Panc1 (cell line): ENCODE results near the gene LIMS4. TPM values are rescaled to one million over a fixed set of nuclear protein-coding genes. Genes with fewer than 3 reads are reported as not detected.
"Not testable (repeated sequence)": the region's sequence is repeated elsewhere in the genome, so short reads cannot be mapped to it uniquely, and the experiment has no call there.

Source experiments
- ATAC-seq: fragments of 200-7000 bp; cut with Tn5 transposase; 2 replicates; pipeline ENCODE4 v1.9.1; 2020; ENCODE audit warnings: mild to moderate bottlenecking, moderate library complexity
- BruUV-seq: library from RNA; stranded (reverse); fragments of 400-500 nt; replicated peaks from 2 replicates; lab custom pipeline; 2021; lab: Mats Ljungman, UMichigan
- CTCF ChIA-PET: fragments of 300-600 bp; sonication (Branson Sonifier 250); formaldehyde crosslinking; loops from one replicate; lab custom pipeline; 2022; ENCODE audit warnings: antibody characterized with exemption; lab: Charles Lee
- POLR2A ChIA-PET: fragments of 300-600 bp; sonication (Branson Sonifier 250); formaldehyde crosslinking; loops from one replicate; lab custom pipeline; 2022; ENCODE audit warnings: antibody characterized with exemption; lab: Charles Lee
- DNase-seq: peaks from one replicate; pipeline ENCODE4 v3.0.0-alpha.2; 2010; ENCODE audit warnings: low read depth, low spot score
- H3K27ac ChIP-seq: 2 replicates; pipeline ENCODE4 v1.5.1; 2011; ENCODE audit warnings: mild to moderate bottlenecking, low read length, inconsistent platforms
- H3K27me3 ChIP-seq: fragments of 200-500 bp; sonication (Bioruptor generic); 2 replicates; pipeline ENCODE4 v1.6.0; 2014; ENCODE audit warnings: low read length, inconsistent platforms; ENCODE audit not compliant: control insufficient read depth, insufficient read depth
- H3K36me3 ChIP-seq: fragments of 200-500 bp; sonication (Bioruptor generic); 2 replicates; pipeline ENCODE4 v1.5.1; 2014; ENCODE audit warnings: inconsistent platforms, mild to moderate bottlenecking, low read length, moderate library complexity; ENCODE audit not compliant: control insufficient read depth, insufficient read depth
- H3K4me1 ChIP-seq: 2 replicates; pipeline ENCODE4 v1.5.1; 2011; ENCODE audit warnings: inconsistent platforms, mild to moderate bottlenecking, low read length, moderate library complexity; ENCODE audit not compliant: control insufficient read depth, insufficient read depth
- H3K4me3 ChIP-seq, 2 experiments: 2 replicates each; pipeline ENCODE4 v1.5.1; 2011 to 2012; ENCODE audit warnings: low read depth in 2 of 2, low read length in 2 of 2, mild to moderate bottlenecking in 2 of 2, inconsistent platforms in 1 of 2, moderate library complexity in 1 of 2
- H3K9me3 ChIP-seq: fragments of 200-500 bp; sonication (Bioruptor generic); 2 replicates; pipeline ENCODE4 v1.5.1; 2014; ENCODE audit warnings: low read depth, mild to moderate bottlenecking, inconsistent platforms, low read length, moderate library complexity; ENCODE audit not compliant: control insufficient read depth, insufficient read depth
- in situ Hi-C: cut with HindIII; loops from 2 replicates; pipeline ENCODE4 v1.10.0; 2016; ENCODE audit warnings: low sequenced_read_pairs, low pct_unique_long_range_greater_than_20kb
- intact Hi-C: fragments of 100-400 bp; cut with micrococcal nuclease; formaldehyde crosslinking; loops from one replicate; pipeline ENCODE4 v1.10.0; 2022; ENCODE audit not compliant: unreplicated experiment
- total RNA-seq: library from RNA; stranded (reverse); gene quantifications from one replicate; pipeline ENCODE4 v1.2.1, GENCODE V29; 2021; ENCODE audit not compliant: unreplicated experiment

LIMS4 gene
- total RNA-seq, 1 experiment from 2014 or later = 0.51 TPM

DNA sequence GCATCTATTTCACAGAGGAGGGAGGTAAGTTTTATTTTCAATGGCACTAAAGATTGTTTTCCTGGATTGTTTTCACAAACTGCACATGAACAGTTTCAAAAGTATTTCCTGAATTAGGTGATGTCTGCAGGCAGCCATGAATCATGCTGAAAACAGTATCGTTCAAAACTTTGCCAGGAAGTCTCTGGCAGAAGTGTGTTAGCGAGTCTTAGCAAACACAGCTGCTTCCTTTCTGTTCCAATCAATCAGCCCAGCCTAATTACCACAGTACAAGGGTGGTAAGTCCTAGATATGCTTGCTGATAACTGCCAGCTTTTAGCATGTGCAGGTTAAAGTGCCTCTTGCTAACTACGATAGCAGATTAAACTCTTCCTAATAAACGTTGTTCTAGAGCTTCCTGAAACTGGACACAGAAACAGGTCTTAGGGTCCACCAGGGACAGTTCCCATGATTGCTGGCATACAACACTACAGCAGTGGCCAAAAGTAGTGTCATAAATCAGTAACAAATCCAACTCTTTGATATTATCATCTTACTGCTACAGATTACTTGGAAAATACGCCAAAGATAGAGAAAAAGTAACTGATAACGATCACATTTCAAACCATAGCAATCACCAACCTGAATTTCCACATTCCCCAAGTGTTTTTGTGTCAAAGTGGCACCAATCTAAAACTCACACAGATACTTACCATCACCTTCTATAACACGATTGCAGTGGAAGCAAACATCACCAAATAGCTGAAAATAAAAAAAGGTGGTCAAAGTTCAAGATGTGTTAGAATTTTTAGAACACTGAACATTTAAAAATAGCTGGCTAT lies 23.3 kb downstream of the LIMS4 start:
- DNase-seq, BruUV-seq, POLR2A ChIA-PET, in situ Hi-C loops, H3K9me3 ChIP-seq, intact Hi-C loops, H3K27me3 ChIP-seq, H3K27ac ChIP-seq, CTCF ChIA-PET, H3K36me3 ChIP-seq, H3K4me3 ChIP-seq, H3K4me1 ChIP-seq: not testable (repeated sequence)
- ATAC-seq = peak; percentile 92

DNA sequence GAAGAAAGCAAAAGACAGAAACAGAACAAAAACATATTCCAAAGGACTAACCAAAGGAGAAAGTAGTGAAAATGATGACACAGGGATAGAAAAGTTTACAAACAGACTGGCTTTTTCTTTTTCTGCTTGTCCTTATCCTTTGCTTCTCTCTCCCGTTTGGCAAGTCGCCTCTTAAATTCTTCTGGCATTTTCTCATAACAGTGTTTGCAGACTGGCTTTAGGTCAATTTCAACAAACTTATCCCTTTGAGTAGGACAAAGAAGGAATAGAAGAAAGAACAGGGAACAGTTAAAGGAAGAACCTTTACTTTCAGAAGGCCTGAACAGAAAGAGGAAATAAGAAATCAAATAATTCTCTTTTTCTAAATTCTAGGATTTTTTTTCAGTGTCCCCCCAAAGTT lies 26.0 kb downstream of the LIMS4 start:
- H3K9me3 ChIP-seq, ATAC-seq, H3K27me3 ChIP-seq, CTCF ChIA-PET, H3K4me3 ChIP-seq, POLR2A ChIA-PET, in situ Hi-C loops, H3K36me3 ChIP-seq, H3K4me1 ChIP-seq, H3K27ac ChIP-seq, BruUV-seq, intact Hi-C loops, DNase-seq: not testable (repeated sequence)

DNA sequence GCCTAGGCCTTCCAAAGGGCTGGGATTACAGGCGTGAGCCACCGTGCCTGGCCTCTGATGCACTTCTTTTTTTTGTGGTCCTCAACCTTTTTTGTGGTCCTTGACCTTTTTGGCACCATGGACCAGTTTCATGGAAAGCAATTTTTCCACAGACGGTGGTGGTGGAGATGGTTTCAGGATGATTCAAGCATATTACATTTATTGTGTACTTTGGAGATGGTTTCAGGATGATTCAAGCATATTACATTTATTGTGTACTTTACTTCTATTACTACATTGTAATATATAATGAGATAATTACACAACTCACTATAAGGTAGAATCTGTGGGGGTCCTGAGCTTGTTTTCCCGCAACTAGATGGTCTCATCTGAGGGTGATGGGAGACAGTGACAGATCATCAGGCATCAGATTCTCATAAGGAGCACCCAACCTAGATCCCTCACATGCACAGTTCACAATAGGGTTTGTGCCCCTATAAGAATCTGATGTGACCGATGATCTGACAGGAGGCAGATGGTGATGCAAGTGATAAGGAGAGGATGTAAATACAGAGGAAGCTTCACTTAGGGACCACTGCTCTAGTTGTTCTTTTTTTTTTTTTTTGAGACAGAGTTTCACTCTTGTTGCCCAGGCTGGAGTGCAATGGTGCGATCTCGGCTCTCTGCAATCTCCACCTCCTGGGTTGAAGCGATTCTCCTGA lies 29.2 kb downstream of the LIMS4 start:
- H3K27ac ChIP-seq, intact Hi-C loops, H3K9me3 ChIP-seq, POLR2A ChIA-PET, H3K36me3 ChIP-seq, CTCF ChIA-PET, H3K4me1 ChIP-seq, H3K4me3 ChIP-seq, H3K27me3 ChIP-seq, BruUV-seq, in situ Hi-C loops, DNase-seq: not testable (repeated sequence)
- ATAC-seq = peak; percentile 54

DNA sequence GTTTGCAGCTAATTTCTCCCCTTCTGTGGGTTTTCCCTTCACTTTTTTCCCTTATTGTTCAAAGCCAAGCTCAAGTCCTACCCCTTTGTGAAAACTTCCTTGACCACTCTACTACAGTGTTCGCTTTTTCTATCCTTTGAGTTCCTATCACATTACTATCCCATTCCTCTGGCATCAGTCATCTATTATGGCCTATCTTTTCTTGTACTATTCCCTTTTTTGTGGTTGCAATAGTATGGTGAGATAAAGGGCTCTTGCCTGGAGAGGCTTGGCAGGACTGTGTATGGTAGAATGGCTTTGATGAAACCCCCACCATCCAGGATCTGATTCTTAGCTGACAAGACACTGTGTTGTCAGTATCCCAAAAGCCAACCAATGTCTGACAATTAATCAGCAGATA lies 30.7 kb downstream of the LIMS4 start:
- H3K36me3 ChIP-seq, H3K4me1 ChIP-seq, in situ Hi-C loops, H3K4me3 ChIP-seq, DNase-seq, H3K27ac ChIP-seq, H3K27me3 ChIP-seq, POLR2A ChIA-PET, H3K9me3 ChIP-seq, BruUV-seq, CTCF ChIA-PET, intact Hi-C loops: not testable (repeated sequence)
- ATAC-seq = 0 out of 2 replicates have a peak, but pooled peaks have one; percentile 19

DNA sequence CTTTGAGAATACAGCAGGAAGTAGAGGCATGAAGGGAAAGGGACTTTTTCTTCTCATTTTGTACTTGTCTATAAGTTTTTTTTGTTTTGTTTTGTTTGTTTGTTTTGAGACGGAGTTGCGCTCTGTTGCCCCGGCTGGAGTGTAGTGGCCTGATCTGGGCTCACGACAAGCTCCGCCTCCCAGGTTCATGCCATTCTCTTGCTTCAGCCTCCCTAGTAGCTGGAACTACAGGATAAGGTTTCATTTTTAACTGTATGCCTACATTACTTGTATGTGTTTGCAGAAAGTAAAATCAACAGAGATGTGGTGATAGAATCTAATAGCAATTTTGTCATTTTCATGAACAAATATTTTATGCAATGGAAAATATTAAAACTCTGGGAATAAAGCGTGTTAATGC lies 38.1 kb downstream of the LIMS4 start:
- H3K9me3 ChIP-seq, H3K36me3 ChIP-seq, POLR2A ChIA-PET, ATAC-seq, in situ Hi-C loops, intact Hi-C loops, BruUV-seq, DNase-seq, H3K27me3 ChIP-seq, CTCF ChIA-PET, H3K4me3 ChIP-seq, H3K27ac ChIP-seq, H3K4me1 ChIP-seq: not testable (repeated sequence)

DNA sequence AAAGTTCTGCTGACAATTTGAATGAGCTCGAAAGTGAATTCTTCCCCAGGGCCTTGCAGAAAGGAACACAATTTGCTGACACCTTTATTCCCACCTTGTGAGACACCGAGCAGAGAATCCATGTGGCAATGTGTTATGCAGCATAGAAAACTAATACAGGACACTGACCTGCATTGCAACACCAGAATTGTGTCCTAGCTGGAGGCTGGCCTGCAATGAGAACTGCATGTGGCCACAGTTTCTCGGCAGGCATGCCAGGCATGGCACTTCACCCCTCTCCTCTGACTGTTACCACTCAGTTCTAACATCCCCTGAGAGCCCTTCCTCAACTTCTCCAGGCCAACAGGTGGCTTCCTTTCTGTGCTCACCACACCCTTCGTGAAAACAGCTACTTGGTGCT lies 46.9 kb downstream of the LIMS4 start:
- H3K36me3 ChIP-seq, H3K9me3 ChIP-seq, H3K4me3 ChIP-seq, POLR2A ChIA-PET, in situ Hi-C loops, BruUV-seq, CTCF ChIA-PET, intact Hi-C loops, H3K27me3 ChIP-seq, H3K4me1 ChIP-seq, DNase-seq, H3K27ac ChIP-seq, ATAC-seq: not testable (repeated sequence)

DNA sequence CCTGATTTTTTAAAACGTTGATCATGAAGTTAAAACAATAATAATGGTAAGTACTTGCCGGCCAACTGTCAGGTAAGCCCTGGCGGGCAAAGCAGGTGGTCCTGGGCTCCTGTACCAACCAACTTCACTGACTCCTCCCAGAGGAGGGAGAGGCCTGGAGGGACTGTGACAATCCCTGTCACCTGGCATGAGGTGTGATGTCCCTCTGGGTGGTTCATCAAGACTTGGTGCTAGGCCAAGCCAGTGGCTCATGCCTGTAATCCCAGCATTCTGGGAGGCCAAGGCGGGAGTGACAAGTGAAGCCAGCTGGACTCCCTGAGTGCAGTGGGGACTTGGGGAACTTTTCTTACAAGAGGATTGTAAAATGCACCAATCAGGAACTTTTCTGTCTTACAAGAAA lies 48.2 kb downstream of the LIMS4 start:
- H3K27ac ChIP-seq, POLR2A ChIA-PET, CTCF ChIA-PET, H3K4me3 ChIP-seq, in situ Hi-C loops, H3K27me3 ChIP-seq, BruUV-seq, H3K4me1 ChIP-seq, intact Hi-C loops, DNase-seq, H3K9me3 ChIP-seq, H3K36me3 ChIP-seq, ATAC-seq: not testable (repeated sequence)
